MM.1S (cell line): Measurements from ENCODE around the gene ZFP36L1.

Experiments
- DNase-seq: peaks from one replicate; pipeline ENCODE4 v3.0.0-alpha.2; 2015
- H2AFZ ChIP-seq: fragments of 300-600 bp; sonication (generic); 2 replicates; pipeline ENCODE4 v1.6.0; 2016; ENCODE audit warnings: antibody characterized with exemption, low read length
- H3F3A ChIP-seq: fragments of 300-600 bp; sonication (generic); 2 replicates; pipeline ENCODE4 v1.6.1; 2016; ENCODE audit warnings: mild to moderate bottlenecking, antibody characterized with exemption, low read length, moderate library complexity, mixed read lengths; ENCODE audit not compliant: insufficient read depth
- H3K27ac ChIP-seq: fragments of 300-600 bp; sonication (generic); 2 replicates; pipeline ENCODE4 v1.5.1; 2016; ENCODE audit warnings: mild to moderate bottlenecking, low read length
- H3K27me3 ChIP-seq: fragments of 300-600 bp; sonication (generic); replicated peaks from 2 replicates; pipeline ENCODE4 v1.6.0; 2016; ENCODE audit warnings: low read length; ENCODE audit not compliant: insufficient read depth
- H3K36me3 ChIP-seq: fragments of 300-600 bp; sonication (generic); replicated peaks from 2 replicates; pipeline ENCODE4 v1.6.1; 2016; ENCODE audit warnings: mild to moderate bottlenecking, low read length, mixed read lengths; ENCODE audit not compliant: insufficient read depth
- H3K4me1 ChIP-seq: fragments of 300-600 bp; sonication (generic); 2 replicates; pipeline ENCODE4 v1.6.1; 2016; ENCODE audit warnings: low read length, mixed read lengths
- H3K4me2 ChIP-seq: fragments of 300-600 bp; sonication (generic); 2 replicates; pipeline ENCODE4 v1.6.0; 2016; ENCODE audit warnings: low read depth, low read length
- H3K4me3 ChIP-seq: fragments of 300-600 bp; sonication (generic); 2 replicates; pipeline ENCODE4 v1.5.1; 2016; ENCODE audit warnings: low read length, mixed read lengths
- H3K79me2 ChIP-seq: fragments of 300-600 bp; sonication (generic); 2 replicates; pipeline ENCODE4 v1.6.1; 2016; ENCODE audit warnings: mixed run types, low read length, mixed read lengths
- H3K9ac ChIP-seq: fragments of 300-600 bp; sonication (generic); 2 replicates; pipeline ENCODE4 v1.6.1; 2016; ENCODE audit warnings: low read length, mixed read lengths
- H3K9me2 ChIP-seq: fragments of 300-600 bp; sonication (generic); replicated peaks from 2 replicates; pipeline ENCODE4 v1.6.1; 2016; ENCODE audit warnings: mild to moderate bottlenecking, low read length, mixed read lengths; ENCODE audit not compliant: insufficient read depth
- H3K9me3 ChIP-seq: fragments of 300-600 bp; sonication (generic); replicated peaks from 2 replicates; pipeline ENCODE4 v1.6.1; 2016; ENCODE audit warnings: mild to moderate bottlenecking, low read length, mixed read lengths; ENCODE audit not compliant: insufficient read depth
- H4K20me1 ChIP-seq: fragments of 300-600 bp; sonication (generic); 2 replicates; pipeline ENCODE4 v1.6.1; 2016; ENCODE audit warnings: mild to moderate bottlenecking, low read length, moderate library complexity, mixed read lengths; ENCODE audit not compliant: insufficient read depth
- CTCF ChIP-seq: fragments of 300-600 bp; sonication (generic); IDR thresholded peaks from 2 replicates; pipeline ENCODE4 v1.5.1; 2016; ENCODE audit warnings: antibody characterized with exemption, low read length, mixed read lengths
- EZH2 ChIP-seq: fragments of 300-600 bp; sonication (generic); optimal IDR thresholded peaks from 2 replicates; pipeline ENCODE3; 2017; ENCODE audit warnings: low read depth, mild to moderate bottlenecking, antibody characterized with exemption, low read length, mixed read lengths
- EZH2phosphoT487 ChIP-seq: fragments of 300-600 bp; sonication (generic); IDR thresholded peaks from 2 replicates; pipeline ENCODE4 v1.6.1; 2018; ENCODE audit warnings: antibody characterized with exemption, low read length

Gene ZFP36L1

GRCh38 chr14:68807148-68807600 lies 14.3 kb upstream of the ZFP36L1 start:
- H3K9ac ChIP-seq: no peak overlapping the region
- DNase-seq: no peak
- no peak overlapping the region for H2AFZ ChIP-seq
- no peak overlapping the region for H3K27ac ChIP-seq
- no peaks in the 10 kb centered on the region for H3K27me3 ChIP-seq
- no peaks in the 10 kb centered on the region for H3K4me1 ChIP-seq
- H3F3A ChIP-seq: no peaks in the 10 kb centered on the region
- no peaks in the 10 kb centered on the region for H3K9me3 ChIP-seq
- no peak overlapping the region for H3K4me3 ChIP-seq
- H4K20me1 ChIP-seq: no peaks in the 10 kb centered on the region
- no peaks in the 10 kb centered on the region for H3K79me2 ChIP-seq
- TF ChIP-seq EZH2phosphoT487 (no peak), EZH2 (no peak), CTCF (no peak)
- no peaks in the 10 kb centered on the region for H3K36me3 ChIP-seq
- H3K9me2 ChIP-seq: no peaks in the 10 kb centered on the region
- no peak overlapping the region for H3K4me2 ChIP-seq

GRCh38 chr14:68806526-68807147 lies 13.8 kb upstream of the ZFP36L1 start:
- Histone ChIP-seq H2AFZ (no peak overlapping the region), H3K27ac (no peak overlapping the region)

GRCh38 chr14:68805414-68805813 lies 12.5 kb upstream of the ZFP36L1 start:
- H3K4me3 ChIP-seq: no peak overlapping the region
- DNase-seq: no peak
- H3K9ac ChIP-seq: no peak overlapping the region
- no peak overlapping the region for H3K4me2 ChIP-seq
- H4K20me1 ChIP-seq: no peaks in the 10 kb centered on the region
- H3K79me2 ChIP-seq: no peaks in the 10 kb centered on the region
- no peaks in the 10 kb centered on the region for H3K9me3 ChIP-seq
- TF ChIP-seq EZH2 (no peak), EZH2phosphoT487 (no peak), CTCF (no peak)
- no peaks in the 10 kb centered on the region for H3F3A ChIP-seq
- no peaks in the 10 kb centered on the region for H3K4me1 ChIP-seq
- no peaks in the 10 kb centered on the region for H3K9me2 ChIP-seq
- no peak overlapping the region for H3K27ac ChIP-seq
- H2AFZ ChIP-seq: no peak overlapping the region
- H3K36me3 ChIP-seq: no peaks in the 10 kb centered on the region
- H3K27me3 ChIP-seq: no peaks in the 10 kb centered on the region

More at GRCh38 chr14:68806526-68807147, 13.8 kb upstream of the ZFP36L1 start:
- Histone ChIP-seq H3K79me2 (no peaks in the 10 kb centered on the region), H3K36me3 (no peaks in the 10 kb centered on the region), H3K4me3 (no peak overlapping the region), H3K9me2 (no peaks in the 10 kb centered on the region), H3K9me3 (no peaks in the 10 kb centered on the region), H3K4me1 (no peaks in the 10 kb centered on the region), H3K9ac (no peak overlapping the region), H3F3A (no peaks in the 10 kb centered on the region), H3K27me3 (no peaks in the 10 kb centered on the region), H4K20me1 (no peaks in the 10 kb centered on the region), H3K4me2 (no peak overlapping the region)
- DNase-seq: no peak
- TF ChIP-seq EZH2phosphoT487 (no peak), EZH2 (no peak), CTCF (no peak)
